SJCRH30 (cell line): ENCODE results near the gene NCAPG. TPM values are rescaled to one million over a fixed set of nuclear protein-coding genes. Genes with fewer than 3 reads are reported as not detected.
"Not testable (repeated sequence)": the region's sequence is repeated elsewhere in the genome, so short reads cannot be mapped to it uniquely, and the experiment has no call there.

Experiments
- DNase-seq, 2 experiments: peaks; one replicate each; pipeline ENCODE4 v3.0.0-alpha.2; 2015 to 2020
- H3K27ac ChIP-seq: fragments of 250-450 bp; sonication (Bioruptor Pico); 2 replicates; pipeline ENCODE4 v1.5.1; 2020; ENCODE audit warnings: mild to moderate bottlenecking, moderate library complexity
- H3K27me3 ChIP-seq: fragments of 250-450 bp; sonication (Bioruptor Pico); 2 replicates; pipeline ENCODE4 v1.5.1; 2020; ENCODE audit warnings: mild to moderate bottlenecking, moderate library complexity
- H3K36me3 ChIP-seq: fragments of 250-450 bp; sonication (Bioruptor Pico); 2 replicates; pipeline ENCODE4 v1.5.1; 2020; ENCODE audit warnings: mild to moderate bottlenecking, moderate library complexity
- H3K4me1 ChIP-seq: fragments of 250-450 bp; sonication (Bioruptor Pico); 2 replicates; pipeline ENCODE4 v1.5.1; 2020; ENCODE audit warnings: mild to moderate bottlenecking, moderate library complexity
- H3K4me3 ChIP-seq: fragments of 250-450 bp; sonication (Bioruptor Pico); 2 replicates; pipeline ENCODE4 v1.5.1; 2020; ENCODE audit warnings: mild to moderate bottlenecking, moderate library complexity
- H3K9me3 ChIP-seq: fragments of 250-450 bp; sonication (Bioruptor Pico); replicated peaks from 2 replicates; pipeline ENCODE4 v1.5.1; 2020; ENCODE audit warnings: mild to moderate bottlenecking, moderate library complexity
- total RNA-seq: library from RNA; depleted of rRNA; stranded (reverse); fragments of >200 nt; shearing (Covaris generic); gene quantifications from 2 replicates; pipeline ENCODE4 v1.2.3, GENCODE V29; 2014

Gene NCAPG
- total RNA-seq, 1 experiment from 2014 or later = 123 TPM

GRCh38 chr4:17814140-17814539 is 3.4 kb downstream of the NCAPG start:
- Histone ChIP-seq H3K27ac (no peak overlapping the region), H3K4me3 (no peak overlapping the region)
- no peak for DNase-seq

GRCh38 chr4:17816142-17816541 is 5.4 kb downstream of the NCAPG start:
- Histone ChIP-seq H3K4me3 (no peak overlapping the region), H3K27ac (no peak overlapping the region), H3K27me3 (no peaks in the 10 kb centered on the region), H3K36me3 (peaks cover 85% of the 10 kb centered on the region), H3K4me1 (peaks cover 3% of the 10 kb centered on the region; the same call in 1 of the 2 replicates), H3K9me3 (no peaks in the 10 kb centered on the region)
- DNase-seq = no peak

More at GRCh38 chr4:17814140-17814539, 3.4 kb downstream of the NCAPG start:
- Histone ChIP-seq H3K36me3 (peaks cover 66% of the 10 kb centered on the region), H3K4me1 (peaks cover 3% of the 10 kb centered on the region; the same call in 1 of the 2 replicates), H3K27me3 (no peaks in the 10 kb centered on the region), H3K9me3 (no peaks in the 10 kb centered on the region)

GRCh38 chr4:17817027-17817426 is 6.2 kb downstream of the NCAPG start:
- peak in 1 of 2 experiments; percentile 33 for DNase-seq
- H3K4me3 ChIP-seq = no peak overlapping the region

GRCh38 chr4:17823871-17824669 is 13.3 kb downstream of the NCAPG start:
- no peak overlapping the region for H3K27ac ChIP-seq

More at GRCh38 chr4:17817027-17817426, 6.2 kb downstream of the NCAPG start:
- no peaks in the 10 kb centered on the region for H3K27me3 ChIP-seq
- H3K27ac ChIP-seq = no peak overlapping the region
- H3K36me3 ChIP-seq = peaks cover 85% of the 10 kb centered on the region
- peaks cover 3% of the 10 kb centered on the region; the same call in 1 of the 2 replicates for H3K4me1 ChIP-seq
- no peaks in the 10 kb centered on the region for H3K9me3 ChIP-seq

GRCh38 chr4:17846266-17846665 is 35.5 kb downstream of the NCAPG start:
- H3K27ac ChIP-seq = no peak overlapping the region
- no peaks in the 10 kb centered on the region for H3K4me1 ChIP-seq

More at GRCh38 chr4:17823871-17824669, 13.3 kb downstream of the NCAPG start:
- H3K4me3 ChIP-seq = no peak overlapping the region
- no peaks in the 10 kb centered on the region for H3K4me1 ChIP-seq
- no peaks in the 10 kb centered on the region for H3K27me3 ChIP-seq
- peaks cover 91% of the 10 kb centered on the region for H3K36me3 ChIP-seq
- no peaks in the 10 kb centered on the region for H3K9me3 ChIP-seq
- DNase-seq = no peak

GRCh38 chr4:17850295-17850694 is 39.5 kb downstream of the NCAPG start:
- not testable (repeated sequence) for H3K4me3 ChIP-seq, DNase-seq, H3K4me1 ChIP-seq, H3K27me3 ChIP-seq, H3K27ac ChIP-seq
- Histone ChIP-seq H3K9me3 (peaks cover 12% of the 10 kb centered on the region), H3K36me3 (peaks cover 33% of the 10 kb centered on the region)

More at GRCh38 chr4:17846266-17846665, 35.5 kb downstream of the NCAPG start:
- H3K9me3 ChIP-seq = peaks cover 12% of the 10 kb centered on the region; the same call in 1 of the 2 replicates
- H3K27me3 ChIP-seq = no peaks in the 10 kb centered on the region
- peaks cover 71% of the 10 kb centered on the region for H3K36me3 ChIP-seq
- DNase-seq = no peak
- H3K4me3 ChIP-seq = no peak overlapping the region

GRCh38 chr4:17851959-17852358 is 41.2 kb downstream of the NCAPG start:
- Histone ChIP-seq H3K4me3 (no peak overlapping the region), H3K27ac (no peak overlapping the region), H3K4me1 (no peaks in the 10 kb centered on the region), H3K27me3 (no peaks in the 10 kb centered on the region), H3K36me3 (peaks cover 16% of the 10 kb centered on the region), H3K9me3 (peaks cover 12% of the 10 kb centered on the region)
- no peak for DNase-seq

- no peak overlapping the region for H3K27ac ChIP-seq
- H3K36me3 ChIP-seq = 0 out of 2 replicates have a peak, but pooled peaks cover 2% of the 10 kb centered on the region
- peaks cover 3% of the 10 kb centered on the region for H3K9me3 ChIP-seq
- H3K27me3 ChIP-seq = no peaks in the 10 kb centered on the region
- H3K4me1 ChIP-seq = no peaks in the 10 kb centered on the region
- no peak for DNase-seq
- no peak overlapping the region for H3K4me3 ChIP-seq
Observed at GRCh38 chr4:17854036-17854435, 43.3 kb downstream of the NCAPG start.

GRCh38 chr4:17859793-17860406 is 49.1 kb downstream of the NCAPG start:
- Histone ChIP-seq H3K27me3 (no peaks in the 10 kb centered on the region), H3K4me3 (no peak overlapping the region), H3K4me1 (no peaks in the 10 kb centered on the region), H3K27ac (no peak overlapping the region), H3K9me3 (no peaks in the 10 kb centered on the region), H3K36me3 (peaks cover 3% of the 10 kb centered on the region; the same call in 1 of the 2 replicates)
- DNase-seq = no peak

- not testable (repeated sequence) for H3K27me3 ChIP-seq, H3K36me3 ChIP-seq, H3K4me1 ChIP-seq, H3K27ac ChIP-seq, DNase-seq, H3K9me3 ChIP-seq, H3K4me3 ChIP-seq
Observed at GRCh38 chr4:17861906-17862305, 51.1 kb downstream of the NCAPG start.

- Histone ChIP-seq H3K36me3 (peaks cover 3% of the 10 kb centered on the region; the same call in 1 of the 2 replicates), H3K9me3 (no peaks in the 10 kb centered on the region), H3K27me3 (no peaks in the 10 kb centered on the region), H3K4me3 (no peak overlapping the region), H3K4me1 (no peaks in the 10 kb centered on the region), H3K27ac (no peak overlapping the region)
- no peak for DNase-seq
Observed at GRCh38 chr4:17865866-17866363, 55.1 kb downstream of the NCAPG start.

- no peak for DNase-seq
Observed at GRCh38 chr4:17866810-17867209, 56.0 kb downstream of the NCAPG start.

GRCh38 chr4:17867276-17867675 is 56.5 kb downstream of the NCAPG start:
- Histone ChIP-seq H3K27ac (no peak overlapping the region), H3K36me3 (peaks cover 3% of the 10 kb centered on the region; the same call in 1 of the 2 replicates), H3K27me3 (no peaks in the 10 kb centered on the region)

More at GRCh38 chr4:17866810-17867209, 56.0 kb downstream of the NCAPG start:
- Histone ChIP-seq H3K36me3 (peaks cover 3% of the 10 kb centered on the region; the same call in 1 of the 2 replicates), H3K4me3 (no peak overlapping the region), H3K4me1 (no peaks in the 10 kb centered on the region), H3K9me3 (no peaks in the 10 kb centered on the region), H3K27ac (no peak overlapping the region), H3K27me3 (no peaks in the 10 kb centered on the region)

GRCh38 chr4:17869327-17869726 is 58.5 kb downstream of the NCAPG start:
- Histone ChIP-seq H3K4me1 (no peaks in the 10 kb centered on the region), H3K4me3 (no peak overlapping the region)
- no peak for DNase-seq

More at GRCh38 chr4:17867276-17867675, 56.5 kb downstream of the NCAPG start:
- Histone ChIP-seq H3K9me3 (no peaks in the 10 kb centered on the region), H3K4me3 (no peak overlapping the region), H3K4me1 (no peaks in the 10 kb centered on the region)
- no peak for DNase-seq

More at GRCh38 chr4:17869327-17869726, 58.5 kb downstream of the NCAPG start:
- Histone ChIP-seq H3K27me3 (no peaks in the 10 kb centered on the region), H3K36me3 (peaks cover 3% of the 10 kb centered on the region; the same call in 1 of the 2 replicates), H3K9me3 (no peaks in the 10 kb centered on the region), H3K27ac (no peak overlapping the region)
